Endothelial cell of umbilical vein (primary cell): ENCODE measurements around the gene WBP1L. TPM values are rescaled to one million over a fixed set of nuclear protein-coding genes. Genes with fewer than 3 reads are reported as not detected.

Experiments
- BruUV-seq: library from RNA; stranded (reverse); fragments of 400-500 nt; replicated peaks from 2 replicates; lab custom pipeline; 2021; lab: Mats Ljungman, UMichigan
- CTCF ChIA-PET: fragments of 300-600, 350-600 bp; sonication (Branson Sonifier 250); formaldehyde crosslinking; loops from one replicate; lab custom pipeline; 2021; ENCODE audit warnings: antibody characterized with exemption, inconsistent platforms; lab: Charles Lee
- POLR2A ChIA-PET: fragments of 300-600, 350-600 bp; sonication (Branson Sonifier 250); formaldehyde crosslinking; loops from one replicate; lab custom pipeline; 2021; ENCODE audit warnings: antibody characterized with exemption, inconsistent platforms; lab: Charles Lee
- DNase-seq: peaks from one replicate; pipeline ENCODE4 v3.0.0-alpha.2; 2011; ENCODE audit warnings: low read depth, low spot score
- FAIRE-seq: peaks from 2 replicates; lab custom pipeline; 2011; peaks lifted over from hg19 to GRCh38; lab: Jason Lieb, UNC
- H2AFZ ChIP-seq: 2 replicates; pipeline ENCODE4 v1.6.0; 2012; ENCODE audit warnings: low read depth, low read length, control low read depth, inconsistent platforms
- H3K27ac ChIP-seq: 2 replicates; pipeline ENCODE4 v1.5.1; 2011; ENCODE audit warnings: low read depth, mild to moderate bottlenecking, control low read depth, low read length, moderate library complexity; ENCODE audit not compliant: insufficient read depth
- H3K27me3 ChIP-seq, 2 experiments: 2 replicates each; pipeline versions ENCODE4 v1.6.0 to v1.6.1; 2011; ENCODE audit warnings: low read length in 2 of 2, mixed read lengths in 1 of 2; ENCODE audit not compliant: control insufficient read depth in 2 of 2, insufficient read depth in 2 of 2
- H3K36me3 ChIP-seq, 2 experiments: 2 replicates in 1 of 2; 3 replicates in 1 of 2; pipeline ENCODE4 v1.5.1; 2011; ENCODE audit warnings: low read length in 2 of 2, mild to moderate bottlenecking in 1 of 2, moderate library complexity in 1 of 2; ENCODE audit not compliant: control insufficient read depth in 2 of 2, insufficient read depth in 2 of 2; ENCODE audit errors: extremely low read depth in 1 of 2
- H3K4me1 ChIP-seq: 3 replicates; pipeline ENCODE4 v1.5.1; 2011; ENCODE audit warnings: mild to moderate bottlenecking, low read length; ENCODE audit not compliant: control insufficient read depth, insufficient read depth; ENCODE audit errors: extremely low read depth
- H3K4me2 ChIP-seq: 2 replicates; pipeline ENCODE4 v1.6.1; 2011; ENCODE audit warnings: low read length, control low read depth, mixed read lengths; ENCODE audit not compliant: insufficient read depth
- H3K4me3 ChIP-seq, 3 experiments: fragments of 200-600 bp in 1 of 3; sonication (generic), shearing (Covaris generic) in 1 of 3; replicated peaks in 1 of 3; 2 replicates each; pipeline ENCODE4 v1.5.1; 2011 to 2016; ENCODE audit warnings: control low read depth in 3 of 3, low read length in 3 of 3, mild to moderate bottlenecking in 2 of 3, inconsistent platforms in 1 of 3, low read depth in 1 of 3, moderate library complexity in 1 of 3; ENCODE audit not compliant: insufficient read depth in 1 of 3
- H3K79me2 ChIP-seq: 2 replicates; pipeline ENCODE4 v1.6.0; 2012; ENCODE audit warnings: low read length, inconsistent platforms; ENCODE audit not compliant: control insufficient read depth, insufficient read depth
- H3K9ac ChIP-seq: replicated peaks from 2 replicates; pipeline ENCODE3; 2011; ENCODE audit warnings: low read length, control low read depth; ENCODE audit not compliant: insufficient read depth; ENCODE audit errors: extremely low read depth
- H3K9me1 ChIP-seq: replicated peaks from 3 replicates; pipeline ENCODE4 v1.6.0; 2011; ENCODE audit warnings: mild to moderate bottlenecking, low read length; ENCODE audit not compliant: control insufficient read depth, insufficient read depth; ENCODE audit errors: extremely low read depth
- H3K9me3 ChIP-seq: replicated peaks from 2 replicates; pipeline ENCODE4 v1.5.1; 2012; ENCODE audit warnings: low read length, inconsistent platforms; ENCODE audit not compliant: control insufficient read depth, insufficient read depth
- H4K20me1 ChIP-seq: replicated peaks from 2 replicates; pipeline ENCODE3; 2011; ENCODE audit warnings: mild to moderate bottlenecking, low read length; ENCODE audit not compliant: control insufficient read depth, insufficient read depth; ENCODE audit errors: extremely low read depth
- CTCF ChIP-seq, 2 donors: IDR thresholded peaks; 1 replicate in 1 of 2; 2 replicates in 1 of 2; pipeline ENCODE4 v1.5.1; 2011; ENCODE audit warnings: low read length in 2 of 2, mild to moderate bottlenecking in 2 of 2, moderate library complexity in 2 of 2, control low read depth in 1 of 2, inconsistent platforms in 1 of 2, low read depth in 1 of 2; ENCODE audit not compliant: insufficient read depth in 1 of 2; ENCODE audit errors: extremely low read depth in 1 of 2
- EZH2 ChIP-seq: IDR thresholded peaks from 2 replicates; pipeline ENCODE4 v1.6.1; 2012; ENCODE audit warnings: borderline replicate concordance, low read depth, mild to moderate bottlenecking, moderate library complexity, low read length, inconsistent platforms; ENCODE audit not compliant: severe bottlenecking
- FOS ChIP-seq: IDR thresholded peaks from 2 replicates; pipeline ENCODE4 v1.6.1; 2011; ENCODE audit warnings: mild to moderate bottlenecking, low read length, moderate library complexity, borderline replicate concordance; ENCODE audit not compliant: insufficient read depth
- GATA2 ChIP-seq: IDR thresholded peaks from 2 replicates; pipeline ENCODE4 v1.7.0; 2011; ENCODE audit warnings: low read depth, mild to moderate bottlenecking, moderate library complexity, mixed read lengths, low read length; ENCODE audit not compliant: insufficient read length, insufficient read depth
- JUN ChIP-seq: IDR thresholded peaks from 2 replicates; pipeline ENCODE4 v1.6.1; 2011; ENCODE audit warnings: borderline replicate concordance, low read depth; ENCODE audit not compliant: insufficient read length, insufficient read depth
- MAX ChIP-seq: IDR thresholded peaks from 2 replicates; pipeline ENCODE4 v1.6.1; 2011; ENCODE audit not compliant: insufficient read depth, insufficient read length
- MYC ChIP-seq: IDR thresholded peaks from one replicate; pipeline ENCODE4 v1.6.1; 2011; ENCODE audit warnings: mild to moderate bottlenecking, low read depth, low read length
- POLR2A ChIP-seq: IDR thresholded peaks from 2 replicates; pipeline ENCODE4 v1.6.1; 2012; ENCODE audit warnings: low read depth, mild to moderate bottlenecking, control low read depth, low read length
- POLR2AphosphoS5 ChIP-seq: IDR thresholded peaks from 2 replicates; pipeline ENCODE4 v1.6.1; 2012; ENCODE audit warnings: low read depth, mild to moderate bottlenecking, control low read depth, low read length, moderate library complexity; ENCODE audit not compliant: insufficient read depth
- dilution Hi-C: fragments of 300-500 bp; cut with MboI; formaldehyde crosslinking; loops from one replicate; pipeline ENCODE4 v1.15.0; 2019; ENCODE audit warnings: low sequenced_read_pairs; ENCODE audit not compliant: extremely low pct_ligation_motif_present
- intact Hi-C: fragments of 100-400 bp; cut with micrococcal nuclease; formaldehyde crosslinking; loops from one replicate; pipeline ENCODE4 v1.10.0; 2022
- polyA plus RNA-seq, 4 experiments: library from polyadenylated mRNA; depleted of rRNA in 3 of 4; stranded (reverse) in 3 of 4; unstranded in 1 of 4; fragments of >200 nt; gene quantifications; 2 replicates each; pipeline versions ENCODE4 v1.2.1 to v1.2.3, GENCODE V29; 2011 to 2012; ENCODE audit warnings: missing spikeins in 1 of 4
- total RNA-seq: library from RNA; stranded (reverse); gene quantifications from 2 replicates; pipeline ENCODE4 v1.2.3, GENCODE V29; 2021

Gene WBP1L
- total and polyA plus RNA-seq, 2 donors (not counting 3 experiments of a cell fraction or from before 2014, with no cell fraction given) = 46.0 to 70.3 TPM

GRCh38 chr10:102698894-102699293 is 44.9 kb upstream of the WBP1L start:
- intact Hi-C loops = no loop called here
- DNase-seq (no peak), FAIRE-seq (no peak)
- Histone ChIP-seq H3K36me3 (peaks cover 2 to 3% of the 10 kb centered on the region in 2 experiments), H4K20me1 (no peaks in the 10 kb centered on the region), H3K4me3 (no peak overlapping the region), H3K27ac (no peak overlapping the region), H3K4me1 (no peaks in the 10 kb centered on the region), H3K9ac (no peak overlapping the region), H3K27me3 (no peaks in the 10 kb centered on the region), H3K79me2 (no peaks in the 10 kb centered on the region), H3K9me3 (no peaks in the 10 kb centered on the region), H3K4me2 (no peak overlapping the region), H2AFZ (no peak overlapping the region), H3K9me1 (no peaks in the 10 kb centered on the region)
- POLR2A ChIA-PET = no interaction called here
- CTCF ChIA-PET = interaction anchor here (2.4 kb wide), 1 partner anchor 15 kb away, joined by 9 read pairs; the partner anchor contains the start of genes ARL3 and SFXN2
- no TSS peak for BruUV-seq
- no peak for TF ChIP-seq MYC
- no peak for TF ChIP-seq MAX
- TF ChIP-seq FOS = no peak
- no peak for TF ChIP-seq GATA2
- TF ChIP-seq EZH2 = no peak
- no peak for TF ChIP-seq POLR2AphosphoS5
- no peak for TF ChIP-seq JUN
- TF ChIP-seq CTCF (IDR thresholded peaks at IDR 0.05; ENCODE audit: extremely low read depth in 1 of 2, insufficient read depth in 1 of 2, low read depth in 1 of 2, low read length in 2 of 2) = no peak
- TF ChIP-seq POLR2A = no peak
- dilution Hi-C loops = no loop called here
